ENCODE data around the gene COG3. TPM values are rescaled to one million over a fixed set of nuclear protein-coding genes. Genes with fewer than 3 reads are reported as not detected.

Gene COG3
- total and polyA plus RNA-seq, 12 donors = 9.9 to 18.0 (median 15.4) TPM

GRCh38 chr13:45542878-45543277, 78.1 kb downstream of the COG3 start:
- 77 to 82% methylated on average over 5 of the region's 5 CpGs for WGBS, 2 donors
- no peak for TF ChIP-seq CTCF (IDR thresholded peaks at IDR 0.05)

GRCh38 chr13:45544520-45544919, 79.8 kb downstream of the COG3 start:
- Histone ChIP-seq H3K4me1 (no peaks in the 10 kb centered on the region), H3K27ac (no peak overlapping the region), H3K4me3 (no peak overlapping the region), H3K36me3 (no peaks in the 10 kb centered on the region), H3K9me3 (no peaks in the 10 kb centered on the region), H3K27me3 (peaks cover 0 to 18% (median 10%) of the 10 kb centered on the region in 7 donors)
- DNase-seq = no peak
- intact Hi-C loops (cut with DNase I) = no loop called here
- no peak for ATAC-seq
- no peak for TF ChIP-seq CTCF (IDR thresholded peaks at IDR 0.05)
- WGBS, 2 donors = 89 to 90% methylated on average over 2 of the region's 2 CpGs

More at GRCh38 chr13:45542878-45543277, 78.1 kb downstream of the COG3 start:
- Histone ChIP-seq H3K27ac (no peak overlapping the region), H3K9me3 (no peaks in the 10 kb centered on the region), H3K36me3 (peaks cover 0 to 2% (median 0%) of the 10 kb centered on the region in 9 donors), H3K27me3 (peaks cover 0 to 4% (median 0%) of the 10 kb centered on the region in 7 donors), H3K4me1 (no peaks in the 10 kb centered on the region), H3K4me3 (no peak overlapping the region)
- intact Hi-C loops (cut with DNase I) = no loop called here
- no peak for ATAC-seq
- DNase-seq = no peak

- H3K4me1 ChIP-seq = no peaks in the 10 kb centered on the region
- intact Hi-C loops (cut with DNase I) = no loop called here
- TF ChIP-seq CTCF (IDR thresholded peaks at IDR 0.05) = no peak
- H3K36me3 ChIP-seq = no peaks in the 10 kb centered on the region
- no peak for DNase-seq
- no peak overlapping the region for H3K27ac ChIP-seq
- WGBS, 2 donors = 69 to 70% methylated on average over 6 of the region's 6 CpGs
- peaks cover 0 to 21% (median 11%) of the 10 kb centered on the region in 7 donors for H3K27me3 ChIP-seq
- no peaks in the 10 kb centered on the region for H3K9me3 ChIP-seq
- peak in 1 of 8 donors; percentile 18 for ATAC-seq
- no peak overlapping the region for H3K4me3 ChIP-seq
Observed at GRCh38 chr13:45545686-45546409, 81.1 kb downstream of the COG3 start.

GRCh38 chr13:45546410-45546765, 81.6 kb downstream of the COG3 start:
- H3K9me3 ChIP-seq = no peaks in the 10 kb centered on the region
- TF ChIP-seq CTCF (IDR thresholded peaks at IDR 0.05) = no peak
- no peaks in the 10 kb centered on the region for H3K4me1 ChIP-seq
- H3K4me3 ChIP-seq = no peak overlapping the region
- 80 to 84% methylated on average over 8 of the region's 8 CpGs for WGBS, 2 donors
- peaks cover 0 to 21% (median 11%) of the 10 kb centered on the region in 7 donors for H3K27me3 ChIP-seq
- no peaks in the 10 kb centered on the region for H3K36me3 ChIP-seq
- intact Hi-C loops (cut with DNase I) = no loop called here
- no peak for DNase-seq
- H3K27ac ChIP-seq = no peak overlapping the region
- ATAC-seq = no peak
